H1 (cell line): ENCODE measurements around the gene FGF18.

ENCODE experiments used
- CBX5 ChIP-seq: fragments of 300-800, 300-1000 bp; sonication (generic); IDR thresholded peaks from 2 replicates; pipeline ENCODE4 v1.7.1; 2016; ENCODE audit warnings: antibody characterized with exemption, low read length, low read depth
- CTCF ChIP-seq, 3 experiments: IDR thresholded peaks; 1 replicate in 2 of 3; 2 replicates in 1 of 3; pipeline versions ENCODE4 v1.5.1 to v1.6.1; 2011; ENCODE audit warnings: low read length in 3 of 3, mild to moderate bottlenecking in 3 of 3, inconsistent platforms in 2 of 3, low read depth in 1 of 3, moderate library complexity in 1 of 3; ENCODE audit not compliant: insufficient read depth in 1 of 3; ENCODE audit errors: control extremely low read depth in 1 of 3
- POLR2A ChIP-seq, 2 experiments: IDR thresholded peaks; 1 replicate in 1 of 2; 2 replicates in 1 of 2; pipeline ENCODE4 v1.6.1; 2011; ENCODE audit warnings: low read depth in 2 of 2, low read length in 2 of 2, mild to moderate bottlenecking in 2 of 2; ENCODE audit errors: control extremely low read depth in 1 of 2
- RFX5 ChIP-seq: IDR thresholded peaks from 2 replicates; pipeline ENCODE4 v1.6.1; 2011; ENCODE audit warnings: low read depth, low read length, improper control_type of control experiment, borderline replicate concordance
- SP1 ChIP-seq: IDR thresholded peaks from 2 replicates; pipeline ENCODE4 v1.6.1; 2011; ENCODE audit warnings: low read depth, low read length
- TAF1 ChIP-seq: IDR thresholded peaks from 2 replicates; pipeline ENCODE4 v1.6.1; 2011; ENCODE audit warnings: mild to moderate bottlenecking, low read depth, low read length
- TAF7 ChIP-seq: optimal IDR thresholded peaks from 2 replicates; pipeline ENCODE3; 2011; ENCODE audit warnings: low read depth, mild to moderate bottlenecking, inconsistent platforms, low read length, moderate library complexity, borderline replicate concordance
- TCF12 ChIP-seq: IDR thresholded peaks from 2 replicates; pipeline ENCODE4 v1.6.1; 2011; ENCODE audit warnings: low read depth, mild to moderate bottlenecking, low read length
- TEAD4 ChIP-seq: IDR thresholded peaks from 2 replicates; pipeline ENCODE4 v1.6.1; 2012; ENCODE audit warnings: low read depth, low read length, inconsistent platforms, mixed read lengths
- USF2 ChIP-seq: IDR thresholded peaks from 2 replicates; pipeline ENCODE4 v1.6.1; 2011; ENCODE audit warnings: low read length, improper control_type of control experiment

GRCh38 chr5:171397190-171397589 is 22.3 kb upstream of the FGF18 start:
- TF ChIP-seq CTCF (IDR thresholded peaks at IDR 0.05; ENCODE audit: control extremely low read depth in 1 of 3, insufficient read depth in 1 of 3, low read depth in 1 of 3, low read length in 3 of 3) (no peak), TAF1 (no peak), TCF12 (no peak), POLR2A (IDR thresholded peaks at IDR 0.05; ENCODE audit: control extremely low read depth in 1 of 2, low read depth in 2 of 2, low read length in 2 of 2) (peak in 1 of 2 experiments; percentile 51; a peak in 1 of 3 replicates), USF2 (no peak), TEAD4 (no peak), TAF7 (no peak), RFX5 (no peak), CBX5 (no peak), SP1 (no peak)
